Measurements from ENCODE around the gene SUSD4. TPM values are rescaled to one million over a fixed set of nuclear protein-coding genes. Genes with fewer than 3 reads are reported as not detected.

The SUSD4 gene
- total RNA-seq, 3 donors from 2014 or later, result 0.64 to 16.7 (median 14.9) TPM

GRCh38 chr1:223225481-223225880 is 138.5 kb downstream of the SUSD4 start:
- Histone ChIP-seq H3K4me1 (no peaks in the 10 kb centered on the region), H3K27me3 (no peaks in the 10 kb centered on the region), H3K4me3 (no peak overlapping the region), H3K27ac (no peak overlapping the region), H3K36me3 (no peaks in the 10 kb centered on the region), H3K9me3 (no peaks in the 10 kb centered on the region)
- no peak for DNase-seq (ENCODE audit: low spot score in 2 of 2)
- intact Hi-C loops (cut with DNase I; ENCODE audit: low total_unique reads), result no loop called here
- no peak for TF ChIP-seq POLR2A (IDR thresholded peaks at IDR 0.05)
- TF ChIP-seq POLR2AphosphoS5 (IDR thresholded peaks at IDR 0.05), result no peak
- TF ChIP-seq CTCF (IDR thresholded peaks at IDR 0.05), result no peak

GRCh38 chr1:223225061-223225460 is 138.9 kb downstream of the SUSD4 start:
- no peaks in the 10 kb centered on the region for H3K36me3 ChIP-seq
- intact Hi-C loops (cut with DNase I; ENCODE audit: low total_unique reads), result no loop called here
- no peak for TF ChIP-seq POLR2AphosphoS5 (IDR thresholded peaks at IDR 0.05)
- TF ChIP-seq CTCF (IDR thresholded peaks at IDR 0.05), result no peak
- no peak for TF ChIP-seq POLR2A (IDR thresholded peaks at IDR 0.05)
- H3K9me3 ChIP-seq, result no peaks in the 10 kb centered on the region
- no peaks in the 10 kb centered on the region for H3K27me3 ChIP-seq
- no peaks in the 10 kb centered on the region for H3K4me1 ChIP-seq
- DNase-seq (ENCODE audit: low spot score in 2 of 2), result no peak
- H3K4me3 ChIP-seq, result no peak overlapping the region
- H3K27ac ChIP-seq, result no peak overlapping the region

- no peaks in the 10 kb centered on the region for H3K36me3 ChIP-seq
- H3K27ac ChIP-seq, result no peak overlapping the region
- peaks cover under 1 to 1% of the 10 kb centered on the region in 2 donors for H3K9me3 ChIP-seq
- no peak for TF ChIP-seq POLR2A (IDR thresholded peaks at IDR 0.05)
- no peak for TF ChIP-seq CTCF (IDR thresholded peaks at IDR 0.05)
- no peak for TF ChIP-seq POLR2AphosphoS5 (IDR thresholded peaks at IDR 0.05)
- no peaks in the 10 kb centered on the region for H3K27me3 ChIP-seq
- intact Hi-C loops (cut with DNase I; ENCODE audit: low total_unique reads), result no loop called here
- no peaks in the 10 kb centered on the region for H3K4me1 ChIP-seq
- H3K4me3 ChIP-seq, result no peak overlapping the region
- no peak for DNase-seq (ENCODE audit: low spot score in 2 of 2)
Observed at GRCh38 chr1:223224465-223224864, 139.5 kb downstream of the SUSD4 start.

- Histone ChIP-seq H3K36me3 (no peaks in the 10 kb centered on the region), H3K27ac (no peak overlapping the region), H3K9me3 (peaks cover 7 to 13% of the 10 kb centered on the region in 2 donors), H3K4me1 (no peaks in the 10 kb centered on the region), H3K27me3 (no peaks in the 10 kb centered on the region), H3K4me3 (no peak overlapping the region)
- DNase-seq (ENCODE audit: low spot score in 2 of 2), result no peak
- intact Hi-C loops (cut with DNase I; ENCODE audit: low total_unique reads), result no loop called here
- TF ChIP-seq POLR2A (IDR thresholded peaks at IDR 0.05) (no peak), CTCF (IDR thresholded peaks at IDR 0.05) (no peak), POLR2AphosphoS5 (IDR thresholded peaks at IDR 0.05) (no peak)
Observed at GRCh38 chr1:223223091-223223995, 140.6 kb downstream of the SUSD4 start.

- intact Hi-C loops (cut with DNase I; ENCODE audit: low total_unique reads), result no loop called here
- TF ChIP-seq CTCF (IDR thresholded peaks at IDR 0.05) (no peak), POLR2A (IDR thresholded peaks at IDR 0.05) (no peak), POLR2AphosphoS5 (IDR thresholded peaks at IDR 0.05) (no peak)
- no peak overlapping the region for H3K27ac ChIP-seq
- H3K27me3 ChIP-seq, result no peaks in the 10 kb centered on the region
- no peak overlapping the region for H3K4me3 ChIP-seq
- no peaks in the 10 kb centered on the region for H3K36me3 ChIP-seq
- no peaks in the 10 kb centered on the region for H3K4me1 ChIP-seq
- peaks cover 7 to 13% of the 10 kb centered on the region in 2 donors for H3K9me3 ChIP-seq
- DNase-seq (ENCODE audit: low spot score in 2 of 2), result no peak
Observed at GRCh38 chr1:223222377-223222776, 141.6 kb downstream of the SUSD4 start.
